ENCODE results near the gene NEURL1B. TPM values are rescaled to one million over a fixed set of nuclear protein-coding genes. Genes with fewer than 3 reads are reported as not detected.
A peak's percentile ranks its signal among the peaks of the same experiment; 100 is the strongest.

Gene NEURL1B
- total RNA-seq, 2 experiments from 2014 or later = 3.0 to 3.3 TPM

GRCh38 chr5:172633403-172633970 lies 7.6 kb upstream of the NEURL1B start:
- ChIA-PET CTCF (no interaction called here), POLR2A (no interaction called here)
- DNase-seq = no peak
- Mint-ChIP-seq H3K27ac (no peak overlapping the region), H3K4me1 (no peaks in the 10 kb centered on the region), H3K27me3 (peaks cover 7% of the 10 kb centered on the region), H3K9me3 (no peaks in the 10 kb centered on the region), H3K4me3 (no peak overlapping the region), H3K36me3 (ENCODE audit: low read depth) (no peaks in the 10 kb centered on the region)

DNA sequence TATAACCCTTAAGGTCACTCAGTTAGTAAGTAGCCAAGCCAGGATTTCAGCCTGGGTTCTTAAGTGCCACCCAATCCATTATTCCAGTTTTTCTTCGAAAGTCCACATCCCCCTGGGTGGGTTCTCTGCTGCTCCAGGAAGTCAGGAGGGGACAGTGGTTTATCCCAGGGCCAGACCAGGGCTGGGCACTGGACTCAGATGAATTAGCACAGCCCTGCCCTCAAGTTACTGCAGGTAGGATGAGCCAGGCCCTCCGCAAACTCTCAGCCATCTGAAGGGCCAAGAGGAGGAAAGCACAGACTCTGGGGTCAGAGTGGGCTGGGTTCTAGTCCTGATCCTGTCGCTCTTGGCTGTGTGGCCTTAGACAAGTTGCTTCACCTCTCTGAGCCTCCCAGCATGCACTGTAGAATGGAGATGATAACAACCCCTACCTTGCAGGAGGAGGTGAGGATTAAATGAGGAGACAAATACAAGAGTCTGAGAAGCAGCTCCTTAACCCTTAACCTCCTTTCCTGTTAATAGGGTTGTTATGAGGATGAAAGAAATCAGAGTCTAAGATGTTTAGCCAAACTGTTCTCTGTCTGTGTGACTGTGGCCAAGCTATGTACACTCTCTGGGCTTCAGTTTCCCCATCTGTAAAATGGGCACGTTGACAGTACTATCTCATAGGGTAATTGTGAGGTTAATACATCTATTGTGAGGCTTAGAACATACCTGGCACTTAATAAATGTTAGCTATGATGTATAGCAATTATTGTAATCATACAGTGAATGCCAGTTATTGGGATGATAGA lies 6.8 kb upstream of the NEURL1B start:
- Mint-ChIP-seq H3K27me3 (peaks cover 7% of the 10 kb centered on the region), H3K4me3 (no peak overlapping the region), H3K36me3 (ENCODE audit: low read depth) (no peaks in the 10 kb centered on the region), H3K4me1 (no peaks in the 10 kb centered on the region), H3K9me3 (no peaks in the 10 kb centered on the region), H3K27ac (no peak overlapping the region)
- no peak for DNase-seq
- POLR2A ChIA-PET = no interaction called here
- CTCF ChIA-PET = interaction anchor here (0.6 to 0.8 kb wide), 2 partner anchors 325 to 1075 kb away, joined by 3 read pairs; partner anchors contain the start of gene RPL26L1

DNA sequence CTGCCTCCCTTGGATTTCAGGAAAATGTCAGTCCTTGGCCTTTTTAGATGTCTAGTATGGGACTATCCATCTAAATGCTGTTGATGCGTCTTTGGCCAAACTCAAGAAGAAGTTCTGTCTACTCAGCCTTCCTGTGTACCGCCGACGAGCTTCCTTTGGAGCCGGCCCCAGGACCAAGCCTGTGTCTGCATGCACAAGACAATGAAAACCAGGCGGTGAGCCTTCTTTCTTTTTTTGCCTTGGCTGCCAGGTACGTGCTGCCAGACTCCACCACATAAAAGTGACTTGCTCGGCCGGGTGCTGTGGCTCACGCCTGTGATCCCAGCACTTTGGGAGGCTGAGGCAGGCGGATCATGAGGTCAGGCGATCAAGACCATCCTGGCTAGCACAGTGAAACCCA lies 6.0 kb upstream of the NEURL1B start:
- Mint-ChIP-seq H3K27ac (no peak overlapping the region), H3K27me3 (peaks cover 11% of the 10 kb centered on the region), H3K9me3 (no peaks in the 10 kb centered on the region), H3K4me3 (no peak overlapping the region), H3K4me1 (peaks cover 1% of the 10 kb centered on the region), H3K36me3 (ENCODE audit: low read depth) (no peaks in the 10 kb centered on the region)
- DNase-seq = no peak
- ChIA-PET POLR2A (interaction anchor here (0.6 kb wide), 1 partner anchor 515 kb away, joined by 3 read pairs; no protein-coding TSS in a partner anchor), CTCF (interaction anchor here (0.8 kb wide), 1 partner anchor 325 kb away, joined by 3 read pairs; the partner anchor contains the start of gene RPL26L1)

GRCh38 chr5:172636279-172637050 lies 4.6 kb upstream of the NEURL1B start:
- Mint-ChIP-seq H3K36me3 (ENCODE audit: low read depth) (no peaks in the 10 kb centered on the region), H3K9me3 (no peaks in the 10 kb centered on the region), H3K27ac (no peak overlapping the region), H3K4me1 (peaks cover 9% of the 10 kb centered on the region), H3K27me3 (peaks cover 15% of the 10 kb centered on the region), H3K4me3 (no peak overlapping the region)
- DNase-seq = no peak
- ChIA-PET CTCF (no interaction called here), POLR2A (no interaction called here)

DNA sequence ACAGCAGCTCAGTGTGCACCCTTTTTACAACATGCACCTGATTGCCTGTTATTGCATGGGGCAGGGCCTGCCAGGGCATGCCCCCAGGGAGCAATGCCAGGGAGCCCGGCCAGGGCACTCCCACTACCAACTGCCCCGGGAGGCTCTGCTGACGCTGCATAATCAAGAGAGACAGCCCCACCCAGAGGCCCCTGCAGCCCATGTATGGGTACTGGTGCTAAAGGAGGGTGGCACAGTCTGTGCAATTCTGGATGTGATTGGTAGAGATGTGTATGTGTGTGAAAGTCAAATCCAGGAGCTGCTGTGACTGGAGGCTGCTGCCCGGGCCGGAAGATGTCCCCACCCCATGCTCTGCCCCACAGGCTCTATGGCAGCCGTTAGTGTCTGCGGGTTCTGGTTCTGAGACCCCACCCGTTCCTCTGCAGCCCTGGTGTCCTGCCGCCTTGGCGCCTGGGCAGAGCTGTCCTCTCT lies 3.9 kb upstream of the NEURL1B start:
- no peaks in the 10 kb centered on the region for H3K9me3 Mint-ChIP-seq
- peaks cover 22% of the 10 kb centered on the region for H3K27me3 Mint-ChIP-seq
- no peak overlapping the region for H3K4me3 Mint-ChIP-seq
- DNase-seq = no peak
- no peaks in the 10 kb centered on the region for H3K36me3 Mint-ChIP-seq (ENCODE audit: low read depth)
- ChIA-PET POLR2A (no interaction called here), CTCF (interaction anchor here (1.0 kb wide), 1 partner anchor 60 kb away, joined by 3 read pairs; no protein-coding TSS in a partner anchor)
- H3K27ac Mint-ChIP-seq = no peak overlapping the region
- peaks cover 9% of the 10 kb centered on the region for H3K4me1 Mint-ChIP-seq

DNA sequence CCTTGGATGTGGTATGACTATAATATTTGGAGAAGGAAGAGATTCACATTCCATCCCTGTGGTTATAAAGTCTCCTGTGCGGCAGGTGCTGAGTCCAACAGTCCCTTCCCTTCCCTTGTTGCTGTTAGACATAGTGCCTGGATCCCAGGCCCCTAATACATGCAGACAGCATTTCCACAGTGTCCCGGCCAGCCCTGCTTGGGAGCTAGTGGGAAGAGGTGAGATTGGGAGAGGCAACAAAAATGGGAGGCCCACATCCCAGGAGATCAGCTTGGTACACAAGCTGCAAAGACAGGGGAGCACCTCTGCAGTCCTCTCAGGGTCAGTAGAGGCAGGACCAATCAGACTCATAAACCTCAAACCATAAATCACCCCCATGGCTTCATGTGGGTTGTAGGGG lies 3.3 kb upstream of the NEURL1B start:
- H3K4me1 Mint-ChIP-seq = peaks cover 9% of the 10 kb centered on the region
- ChIA-PET CTCF (interaction anchor here (1.0 kb wide), 1 partner anchor 59 kb away, joined by 3 read pairs; no protein-coding TSS in a partner anchor), POLR2A (no interaction called here)
- no peaks in the 10 kb centered on the region for H3K9me3 Mint-ChIP-seq
- H3K27me3 Mint-ChIP-seq = peaks cover 28% of the 10 kb centered on the region
- H3K27ac Mint-ChIP-seq = no peak overlapping the region
- no peak for DNase-seq
- H3K4me3 Mint-ChIP-seq = no peak overlapping the region
- H3K36me3 Mint-ChIP-seq (ENCODE audit: low read depth) = no peaks in the 10 kb centered on the region

- ChIA-PET CTCF (interaction anchor here (1.0 kb wide), 1 partner anchor 59 kb away, joined by 3 read pairs; no protein-coding TSS in a partner anchor), POLR2A (no interaction called here)
- no peak for DNase-seq
- Mint-ChIP-seq H3K4me3 (no peak overlapping the region), H3K27ac (no peak overlapping the region), H3K4me1 (peaks cover 9% of the 10 kb centered on the region), H3K9me3 (no peaks in the 10 kb centered on the region), H3K36me3 (ENCODE audit: low read depth) (no peaks in the 10 kb centered on the region), H3K27me3 (peaks cover 33% of the 10 kb centered on the region)
Measured at GRCh38 chr5:172638209-172638768, 2.8 kb upstream of the NEURL1B start.

- ChIA-PET POLR2A (interaction anchor here (1.0 kb wide), 1 partner anchor 295 kb away, joined by 3 read pairs; no protein-coding TSS in a partner anchor), CTCF (interaction anchor here (1.2 kb wide), 1 partner anchor 57 kb away, joined by 3 read pairs; no protein-coding TSS in a partner anchor)
- Mint-ChIP-seq H3K27ac (no peak overlapping the region), H3K27me3 (peaks cover 46% of the 10 kb centered on the region), H3K9me3 (no peaks in the 10 kb centered on the region), H3K36me3 (ENCODE audit: low read depth) (no peaks in the 10 kb centered on the region), H3K4me1 (peaks cover 9% of the 10 kb centered on the region), H3K4me3 (peak overlapping the region; percentile 45)
- DNase-seq = no peak
Measured at GRCh38 chr5:172640139-172640538, 924 bp upstream of the NEURL1B start.

GRCh38 chr5:172641359-172642050 lies 442 bp downstream of the NEURL1B start:
- no peaks in the 10 kb centered on the region for H3K36me3 Mint-ChIP-seq (ENCODE audit: low read depth)
- CTCF ChIA-PET = interaction anchor here (1.3 kb wide), 1 partner anchor 56 kb away, joined by 4 read pairs; no protein-coding TSS in a partner anchor
- H3K4me3 Mint-ChIP-seq = peak overlapping the region; percentile 62
- peak; percentile 18 for DNase-seq
- POLR2A ChIA-PET = interaction anchor here (0.9 kb wide), 1 partner anchor 55 kb away, joined by 4 read pairs; no protein-coding TSS in a partner anchor
- H3K9me3 Mint-ChIP-seq = no peaks in the 10 kb centered on the region
- H3K4me1 Mint-ChIP-seq = peaks cover 9% of the 10 kb centered on the region
- H3K27ac Mint-ChIP-seq = no peak overlapping the region
- H3K27me3 Mint-ChIP-seq = peaks cover 46% of the 10 kb centered on the region

GRCh38 chr5:172642051-172642409 lies 967 bp downstream of the NEURL1B start:
- DNase-seq = no peak
- Mint-ChIP-seq H3K4me1 (peaks cover 9% of the 10 kb centered on the region), H3K36me3 (ENCODE audit: low read depth) (no peaks in the 10 kb centered on the region), H3K4me3 (peak overlapping the region; percentile 62), H3K27me3 (peaks cover 46% of the 10 kb centered on the region), H3K27ac (no peak overlapping the region), H3K9me3 (no peaks in the 10 kb centered on the region)
- POLR2A ChIA-PET = no interaction called here
- CTCF ChIA-PET = interaction anchor here (1.1 to 1.3 kb wide), 2 partner anchors 55 to 180 kb away, joined by 3 to 4 read pairs; no protein-coding TSS in a partner anchor

GRCh38 chr5:172642486-172642885 lies 1.4 kb downstream of the NEURL1B start:
- CTCF ChIA-PET = interaction anchor here (1.1 to 1.3 kb wide), 2 partner anchors 55 to 180 kb away, joined by 3 to 4 read pairs; no protein-coding TSS in a partner anchor
- no peak for DNase-seq
- POLR2A ChIA-PET = no interaction called here
- Mint-ChIP-seq H3K9me3 (no peaks in the 10 kb centered on the region), H3K4me1 (peaks cover 9% of the 10 kb centered on the region), H3K27me3 (peaks cover 46% of the 10 kb centered on the region), H3K27ac (no peak overlapping the region), H3K36me3 (ENCODE audit: low read depth) (no peaks in the 10 kb centered on the region), H3K4me3 (peak overlapping the region; percentile 29)
